ENCODE measurements around the gene EHMT1. TPM values are rescaled to one million over a fixed set of nuclear protein-coding genes. Genes with fewer than 3 reads are reported as not detected.

The EHMT1 gene
- total and polyA plus RNA-seq, 2 of the 13 experiments (the other 11 are each of a cell fraction or from before 2014, with no cell fraction given): 23.0 to 27.1 TPM

- Histone ChIP-seq H3K36me3 (replicated peaks in 1 of 2; ENCODE audit: control insufficient read depth in 1 of 2, insufficient read depth in 2 of 2, low read length in 2 of 2) (peaks cover 19 to 51% of the 10 kb centered on the region in 2 experiments; a peak in 4 of 5 replicates), H3K4me1 (ENCODE audit: insufficient read depth, low read length) (peaks cover 30% of the 10 kb centered on the region), H3K79me2 (ENCODE audit: insufficient read depth, low read length) (peaks cover 24% of the 10 kb centered on the region), H3K4me3 (replicated peaks in 1 of 3; ENCODE audit: insufficient read depth in 1 of 3, low read depth in 2 of 3, low read length in 3 of 3) (peak within 1 kb of the TSS; percentile 58 to 98 (median 91)), H3K9ac (ENCODE audit: insufficient read depth, low read depth, low read length) (peak within 1 kb of the TSS; percentile 92), H3K27me3 (ENCODE audit: control insufficient read depth in 1 of 2, insufficient read depth in 2 of 2, low read length in 2 of 2) (no peaks in the 10 kb centered on the region), H4K20me1 (ENCODE audit: insufficient read depth, low read length) (no peaks in the 10 kb centered on the region; the same call in 1 of the 2 replicates), H3K4me2 (ENCODE audit: low read depth, low read length) (peak within 1 kb of the TSS; percentile 81), H3K27ac (ENCODE audit: extremely low read length, insufficient read depth, low read length) (peak within 1 kb of the TSS; percentile 86), H2AFZ (ENCODE audit: low read length) (no peak within 1 kb of the TSS), H3K9me3 (ENCODE audit: low read length) (no peaks in the 10 kb centered on the region)
- peak; percentile 84 for DNase-seq (ENCODE audit: low spot score)
- CTCF ChIA-PET (ENCODE audit: low intra/inter-chr PET ratio, low total read pairs): interaction anchor here (1.6 kb wide), 1 partner anchor 19 kb away, joined by 3 read pairs; no protein-coding TSS in a partner anchor
- no TSS peak for BruUV-seq (replicated peaks)
- intact Hi-C loops (cut with micrococcal nuclease; ENCODE audit: unreplicated experiment): loop anchor here (1.0 kb wide), 1 partner anchor 27 kb away; the partner anchor contains the start of gene ARRDC1
- in situ Hi-C loops (cut with HindIII; ENCODE audit: extremely low pct_ligation_motif_present, low pct_unique_long_range_greater_than_20kb): no loop called here
- ATAC-seq: peak; percentile 95
- POLR2A ChIA-PET: interaction anchor here (0.7 to 2.1 kb wide), 5 partner anchors 9 to 33 kb away, joined by 3 to 8 read pairs (median 7); partner anchors contain the start of genes MRPL41 and ZMYND19
- WGBS (ENCODE audit: low lambda C conversion rate): no CpG with 5 or more reads among the region's 82 CpGs
- peak; percentile 15 for FAIRE-seq
- no peak for TF ChIP-seq GPN1 (CRISPR knock-in tag; IDR thresholded peaks at IDR 0.05; ENCODE audit: borderline replicate concordance)
- TF ChIP-seq NFATC3 (CRISPR knock-in tag; IDR thresholded peaks at IDR 0.05): no peak
- no peak for TF ChIP-seq ZNF468 (CRISPR knock-in tag; IDR thresholded peaks at IDR 0.05)
- TF ChIP-seq NAIF1 (CRISPR knock-in tag; IDR thresholded peaks at IDR 0.05; ENCODE audit: borderline replicate concordance): no peak
- no peak; the same call in 1 of the 2 replicates for TF ChIP-seq ZNF281 (CRISPR knock-in tag; IDR thresholded peaks at IDR 0.05; ENCODE audit: borderline replicate concordance)
- TF ChIP-seq IKZF5 (CRISPR knock-in tag; IDR thresholded peaks at IDR 0.05): peak; percentile 75
- TF ChIP-seq ZNF232 (CRISPR knock-in tag; IDR thresholded peaks at IDR 0.05; ENCODE audit: borderline replicate concordance): 0 out of 2 replicates have a peak, but pooled peaks have one; percentile 57
- peak; percentile 64; the same call in 1 of the 2 replicates for TF ChIP-seq ZBTB33 (CRISPR knock-in tag; IDR thresholded peaks at IDR 0.05)
- no peak; the same call in 1 of the 2 replicates for TF ChIP-seq NR1H2 (CRISPR knock-in tag; IDR thresholded peaks at IDR 0.05; ENCODE audit: borderline replicate concordance, low read depth)
- 0 out of 2 replicates have a peak, but pooled peaks have one; percentile 46 for TF ChIP-seq ZNF777 (CRISPR knock-in tag; IDR thresholded peaks at IDR 0.05)
- TF ChIP-seq ZNF503 (CRISPR knock-in tag; IDR thresholded peaks at IDR 0.05): 0 out of 2 replicates have a peak, but pooled peaks have one; percentile 20
- TF ChIP-seq ZFP37 (CRISPR knock-in tag; IDR thresholded peaks at IDR 0.05; ENCODE audit: borderline replicate concordance): no peak
Measured at GRCh38 chr9:137578518-137579258, 40.1 kb upstream of the EHMT1 start, which contains the start of gene DPH7. Gene DPH7, minus strand, starts transcription at chr9:137578925. Its CDS starts 148 bp downstream, at chr9:137578777.

Data from HepG2 (cell line).